Sigmoid colon (tissue), 4 donors: Measurements from ENCODE around the gene MSH3.

Experiments
- CTCF ChIP-seq, 4 experiments: fragments of 450-650 bp in 3 of 4; fragments of 200-600 bp in 1 of 4; IDR thresholded peaks; one replicate each; pipeline ENCODE4 v1.5.1; 2016 to 2019; ENCODE audit warnings: antibody characterized with exemption in 4 of 4, mild to moderate bottlenecking in 3 of 4, moderate library complexity in 2 of 4
- EP300 ChIP-seq, 4 donors: sonication (generic); formaldehyde crosslinking; IDR thresholded peaks; one replicate each; pipeline ENCODE4 v1.6.1; 2017; ENCODE audit warnings: antibody characterized with exemption in 4 of 4
- POLR2AphosphoS5 ChIP-seq, 4 donors: sonication (generic); formaldehyde crosslinking; IDR thresholded peaks; one replicate each; pipeline ENCODE4 v1.6.1; 2017; ENCODE audit warnings: antibody characterized with exemption in 4 of 4

GRCh38 chr5:80756292-80756691, 101.8 kb downstream of the MSH3 start:
- no peak for TF ChIP-seq EP300 (IDR thresholded peaks at IDR 0.05)
- TF ChIP-seq CTCF (IDR thresholded peaks at IDR 0.05): no peak
- TF ChIP-seq POLR2AphosphoS5 (IDR thresholded peaks at IDR 0.05): no peak
